Anterior cingulate cortex (tissue), 58 donors: ENCODE results near the gene MILR1.
"Not testable (repeated sequence)": the region's sequence is repeated elsewhere in the genome, so short reads cannot be mapped to it uniquely, and the experiment has no call there.

Source experiments
- DNase-seq, 58 donors: peaks; one replicate each; lab custom pipeline; 2025; lab: John Stamatoyannopoulos, UW

Gene MILR1

GRCh38 chr17:64426596-64426995 is 22.3 kb upstream of the MILR1 start:
- no peak for DNase-seq

GRCh38 chr17:64428406-64428805 is 20.5 kb upstream of the MILR1 start:
- DNase-seq: no peak

GRCh38 chr17:64430036-64430435 is 18.9 kb upstream of the MILR1 start:
- DNase-seq: not testable (repeated sequence)

- DNase-seq: no peak
Observed at GRCh38 chr17:64431534-64431933, 17.4 kb upstream of the MILR1 start.

GRCh38 chr17:64437944-64438525 is 10.9 kb upstream of the MILR1 start:
- DNase-seq: no peak

GRCh38 chr17:64439521-64439920 is 9.4 kb upstream of the MILR1 start:
- DNase-seq: not testable (repeated sequence)

GRCh38 chr17:64439956-64440355 is 9.0 kb upstream of the MILR1 start:
- no peak for DNase-seq

- peak in 19 of 58 donors; percentile 3 to 39 (median 6) for DNase-seq
Observed at GRCh38 chr17:64441772-64442540, 7.0 kb upstream of the MILR1 start.

- DNase-seq: no peak
Observed at GRCh38 chr17:64442541-64442971, 6.4 kb upstream of the MILR1 start.

- no peak for DNase-seq
Observed at GRCh38 chr17:64443086-64443760, 5.7 kb upstream of the MILR1 start.

GRCh38 chr17:64447526-64447925 is 1.4 kb upstream of the MILR1 start:
- DNase-seq: no peak

- no peak for DNase-seq
Observed at GRCh38 chr17:64449545-64449944, 630 bp downstream of the MILR1 start.

- no peak for DNase-seq
Observed at GRCh38 chr17:64455993-64456885, 7.3 kb downstream of the MILR1 start.

GRCh38 chr17:64457156-64457555 is 8.2 kb downstream of the MILR1 start:
- DNase-seq: no peak

- DNase-seq: no peak
Observed at GRCh38 chr17:64458756-64459155, 9.8 kb downstream of the MILR1 start.

GRCh38 chr17:64459284-64459747 is 10.4 kb downstream of the MILR1 start:
- DNase-seq: no peak

GRCh38 chr17:64459818-64460217 is 10.9 kb downstream of the MILR1 start:
- DNase-seq: not testable (repeated sequence)

- DNase-seq: no peak
Observed at GRCh38 chr17:64460955-64461354, 12.0 kb downstream of the MILR1 start.

GRCh38 chr17:64461788-64462187 is 12.9 kb downstream of the MILR1 start:
- DNase-seq: no peak

GRCh38 chr17:64466019-64466735 is 17.3 kb downstream of the MILR1 start:
- DNase-seq: no peak
